ENCODE results near the gene CIB4.
"Not testable (repeated sequence)": the region's sequence is repeated elsewhere in the genome, so short reads cannot be mapped to it uniquely, and the experiment has no call there.

Gene CIB4

DNA sequence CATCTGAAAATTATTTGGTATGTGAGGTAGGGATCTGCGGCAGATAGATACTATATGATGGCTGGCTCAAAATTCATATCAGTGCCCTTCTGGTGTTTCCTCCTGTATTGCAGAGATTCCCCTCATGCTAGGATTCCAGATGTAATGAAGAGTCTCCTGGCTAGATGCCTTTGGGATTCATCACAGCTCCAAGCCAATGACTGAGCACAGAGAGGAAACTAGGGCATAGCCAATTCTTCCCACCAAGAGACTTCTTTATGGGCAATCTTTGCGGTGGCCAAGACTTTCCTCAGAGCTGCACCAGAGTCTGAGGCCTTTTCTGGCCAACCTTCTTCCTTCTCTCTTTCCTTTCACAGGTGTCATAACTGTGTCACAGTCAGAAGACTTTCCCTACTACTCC, 25.5 kb upstream of the CIB4 start:
- no peak for DNase-seq (ENCODE audit: low read depth in 2 of 2)

GRCh38 chr2:26665296-26665695, 24.1 kb upstream of the CIB4 start:
- DNase-seq (ENCODE audit: low read depth in 2 of 2) = not testable (repeated sequence)

DNA sequence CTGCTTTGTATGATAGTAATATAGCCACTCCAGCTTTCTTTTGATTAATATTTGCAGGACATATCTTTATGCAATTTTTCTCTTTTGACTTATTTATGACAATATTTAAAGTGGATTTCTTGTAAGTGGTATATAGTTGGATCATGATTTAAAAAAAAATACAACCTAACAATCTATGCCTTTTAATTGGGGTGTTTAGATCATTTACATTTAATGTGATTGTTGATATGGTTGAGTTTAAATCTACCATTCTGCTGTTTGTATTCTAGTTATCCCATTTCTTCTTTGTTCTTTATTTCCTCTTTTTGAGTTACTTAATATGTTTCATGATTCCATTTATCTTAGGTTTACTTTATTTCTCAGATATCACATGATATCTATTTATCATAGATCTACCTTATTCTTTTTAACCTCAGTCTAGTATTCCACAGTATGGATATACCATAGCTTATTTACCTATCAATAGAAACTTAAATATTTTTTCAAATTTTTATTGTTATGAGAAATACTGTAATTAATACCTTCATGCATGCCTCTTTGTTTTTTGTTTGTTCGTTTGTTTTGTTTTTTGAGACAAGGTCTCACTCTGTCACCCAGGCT, 19.3 kb upstream of the CIB4 start:
- DNase-seq (ENCODE audit: low read depth in 2 of 2) = no peak

GRCh38 chr2:26658691-26659346, 17.7 kb upstream of the CIB4 start:
- DNase-seq (ENCODE audit: low read depth in 2 of 2) = no peak

- DNase-seq (ENCODE audit: low read depth in 2 of 2) = no peak
Observed at GRCh38 chr2:26657265-26657664, 16.1 kb upstream of the CIB4 start.

DNA sequence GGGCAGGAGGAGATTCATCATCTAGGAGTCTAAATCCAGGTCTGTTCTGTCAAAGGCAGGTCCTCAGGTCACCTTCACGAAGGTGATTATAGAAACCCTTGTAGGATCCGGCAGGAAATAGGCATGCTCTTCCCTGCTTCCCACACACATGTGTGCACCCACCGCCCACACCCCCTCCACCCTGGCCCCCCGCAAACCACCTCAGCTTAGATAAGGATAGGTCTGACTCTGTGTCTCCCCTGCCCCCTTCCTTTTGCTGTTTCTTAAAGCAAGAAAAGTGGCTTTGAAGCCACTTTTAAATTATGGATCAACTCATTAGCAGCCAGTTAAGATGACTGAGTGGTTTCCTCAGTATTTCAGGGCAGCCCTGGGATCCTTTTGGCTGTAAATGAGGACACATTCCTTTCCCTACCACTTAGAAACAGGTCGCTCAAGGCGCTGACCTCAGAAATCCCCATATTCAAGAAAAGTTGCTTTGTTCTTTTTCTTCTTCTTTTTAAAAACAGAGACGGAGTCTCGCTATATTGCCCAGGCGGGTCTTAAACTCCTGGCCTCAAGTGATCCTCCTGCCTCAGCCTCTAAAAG, 14.5 kb upstream of the CIB4 start:
- DNase-seq (ENCODE audit: low read depth in 2 of 2) = no peak

DNA sequence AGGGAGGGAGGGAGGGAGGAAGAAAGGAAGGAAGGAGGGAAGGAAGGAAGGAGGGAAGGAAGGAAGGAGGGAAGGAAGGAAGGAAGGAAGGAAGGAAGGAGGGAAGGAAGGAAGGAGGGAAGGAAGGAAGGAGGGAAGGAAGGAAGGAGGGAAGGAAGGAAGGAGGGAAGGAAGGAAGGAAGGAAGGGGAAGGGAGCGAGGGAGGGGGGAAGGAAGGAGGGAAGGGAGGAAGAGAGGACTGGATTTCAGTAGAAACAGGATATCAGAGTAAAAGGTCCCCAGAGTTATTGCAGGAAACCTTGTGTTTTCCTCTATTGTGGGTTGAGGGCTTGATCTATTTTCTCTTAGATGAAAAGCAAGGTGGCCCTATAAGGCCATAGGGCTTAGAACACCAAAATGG, 14.0 kb upstream of the CIB4 start:
- not testable (repeated sequence) for DNase-seq (ENCODE audit: low read depth in 2 of 2)

GRCh38 chr2:26654061-26654340, 12.8 kb upstream of the CIB4 start:
- no peak for DNase-seq (ENCODE audit: low read depth in 2 of 2)

GRCh38 chr2:26653207-26654060, 12.3 kb upstream of the CIB4 start:
- no peak for DNase-seq (ENCODE audit: low read depth in 2 of 2)

- no peak for DNase-seq (ENCODE audit: low read depth in 2 of 2)
Observed at GRCh38 chr2:26652361-26653041, 11.3 kb upstream of the CIB4 start.

GRCh38 chr2:26651799-26652198, 10.6 kb upstream of the CIB4 start:
- no peak for DNase-seq (ENCODE audit: low read depth in 2 of 2)

DNA sequence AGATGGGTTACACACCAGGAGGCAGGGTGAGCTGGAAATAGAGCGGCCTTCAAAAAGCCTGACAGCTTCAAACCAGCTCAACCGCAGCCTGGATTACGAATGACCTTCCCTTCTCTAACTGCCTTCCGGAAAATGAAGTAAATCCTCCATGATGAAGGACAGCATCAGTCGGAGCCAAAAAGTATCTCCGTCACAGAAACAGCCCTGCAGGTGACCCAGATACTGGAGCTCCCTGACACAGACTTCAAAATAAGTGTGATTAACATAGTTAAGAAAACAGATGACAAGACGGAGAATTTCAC, 10.3 kb upstream of the CIB4 start:
- DNase-seq (ENCODE audit: low read depth in 2 of 2) = no peak

GRCh38 chr2:26650713-26651469, 9.7 kb upstream of the CIB4 start:
- DNase-seq (ENCODE audit: low read depth in 2 of 2) = no peak

GRCh38 chr2:26649992-26650712, 9.0 kb upstream of the CIB4 start:
- DNase-seq (ENCODE audit: low read depth in 2 of 2) = no peak

DNA sequence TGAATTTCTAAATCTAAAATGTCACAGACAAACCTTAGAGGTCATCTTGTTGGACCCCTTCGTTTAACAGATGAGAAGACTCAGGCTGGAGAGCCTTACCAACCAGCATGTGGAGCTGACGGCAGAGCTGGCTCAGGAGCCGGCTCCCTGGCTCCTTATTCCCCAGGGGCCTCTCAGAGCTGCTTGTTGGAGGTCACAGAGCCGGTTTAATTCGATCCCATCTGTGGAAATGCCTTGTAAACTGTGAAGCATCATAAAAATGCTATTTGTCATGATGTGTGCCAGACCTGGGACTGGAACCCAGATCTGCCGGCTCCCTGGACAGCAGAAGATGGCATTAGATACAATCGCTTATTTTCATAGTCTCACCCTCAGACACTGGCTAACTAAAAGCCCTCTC, 8.2 kb upstream of the CIB4 start:
- DNase-seq (ENCODE audit: low read depth in 2 of 2) = no peak

- DNase-seq (ENCODE audit: low read depth in 2 of 2) = no peak
Observed at GRCh38 chr2:26648516-26648915, 7.3 kb upstream of the CIB4 start.

GRCh38 chr2:26647981-26648380, 6.8 kb upstream of the CIB4 start:
- DNase-seq (ENCODE audit: low read depth in 2 of 2) = no peak

DNA sequence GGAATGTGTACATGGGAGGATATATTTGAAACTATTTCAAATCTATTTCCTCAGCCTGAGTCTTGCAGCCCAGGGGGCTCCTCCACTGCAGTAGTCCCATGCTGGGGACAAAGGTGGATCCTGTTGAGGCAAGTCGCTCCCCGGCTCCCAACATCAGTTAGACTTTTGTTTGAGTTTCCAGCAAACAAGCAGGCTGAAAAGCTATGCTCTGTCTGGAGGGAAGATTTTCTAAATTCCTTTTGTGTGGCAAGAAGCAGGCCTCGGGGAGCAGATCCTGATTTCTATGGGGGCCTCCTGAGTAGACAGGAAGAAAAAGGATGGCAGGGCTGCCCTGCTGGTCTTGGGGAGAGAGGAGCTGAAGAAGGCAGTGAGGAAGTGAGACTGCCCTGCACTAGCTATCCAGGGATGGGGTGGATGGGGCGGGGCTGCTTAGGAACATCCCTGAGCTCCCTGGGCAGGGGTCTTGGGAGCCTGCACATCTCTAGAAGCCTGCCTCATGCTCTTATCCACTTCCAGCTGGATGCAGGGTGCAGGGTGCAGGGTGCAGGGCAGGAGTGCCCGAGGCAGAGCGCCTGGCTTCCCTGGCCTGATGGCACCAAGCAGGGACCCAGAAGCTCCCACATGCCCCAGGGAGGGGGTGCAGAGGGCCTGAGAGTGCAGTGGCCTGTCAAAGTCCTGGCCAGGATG, 6.0 kb upstream of the CIB4 start:
- DNase-seq (ENCODE audit: low read depth in 2 of 2) = no peak

GRCh38 chr2:26645762-26646161, 4.6 kb upstream of the CIB4 start:
- DNase-seq (ENCODE audit: low read depth in 2 of 2) = no peak

DNA sequence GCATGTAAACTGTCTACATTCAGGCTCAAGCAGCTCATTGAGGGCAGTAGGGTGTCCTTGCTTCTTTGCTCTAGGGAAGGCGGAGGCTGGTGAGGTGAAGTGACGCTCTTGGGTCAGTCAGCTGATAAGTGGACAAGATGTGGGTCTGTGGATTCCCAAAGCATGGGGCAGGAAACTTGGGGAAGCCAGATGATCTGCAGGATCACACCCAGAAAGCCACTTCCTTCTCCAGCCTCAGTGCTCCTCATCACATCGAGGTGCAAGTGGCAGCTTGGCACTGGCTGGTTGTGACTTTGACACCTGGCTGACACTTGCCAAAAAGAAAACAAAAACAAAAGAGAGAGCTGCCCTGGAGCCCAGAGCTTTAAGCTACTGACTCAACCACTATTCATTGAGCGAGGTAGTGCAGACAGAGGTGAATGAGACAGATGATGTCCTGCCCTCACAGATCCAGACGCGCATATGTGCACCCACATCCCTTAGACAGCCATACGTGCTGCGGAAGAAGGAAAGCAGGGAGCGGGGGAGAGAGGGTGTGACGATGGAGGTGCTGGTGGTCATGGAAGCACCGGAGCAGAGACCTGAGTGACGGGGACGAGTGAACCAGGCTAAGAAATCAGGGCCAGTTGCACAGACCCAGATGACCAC, 3.1 kb upstream of the CIB4 start:
- no peak for DNase-seq (ENCODE audit: low read depth in 2 of 2)

Measured in stimulated activated CD8-positive, alpha-beta memory T cell treated with anti-CD3 and anti-CD28 coated beads, Interleukin-2, amount 100 ng/mL, for 1 hour (primary cell).